Activated CD8-positive, alpha-beta memory T cell treated with anti-CD3 and anti-CD28 coated beads, Interleukin-2, amount 50 U/mL, for 1 hour (primary cell): Measurements from ENCODE around the gene IGFBPL1.
"Not testable (repeated sequence)": the region's sequence is repeated elsewhere in the genome, so short reads cannot be mapped to it uniquely, and the experiment has no call there.

ENCODE experiments used
- DNase-seq: peaks from one replicate; pipeline ENCODE4 v3.0.0-alpha.2; 2020; ENCODE audit errors: extremely low read depth

Gene IGFBPL1, protein sequence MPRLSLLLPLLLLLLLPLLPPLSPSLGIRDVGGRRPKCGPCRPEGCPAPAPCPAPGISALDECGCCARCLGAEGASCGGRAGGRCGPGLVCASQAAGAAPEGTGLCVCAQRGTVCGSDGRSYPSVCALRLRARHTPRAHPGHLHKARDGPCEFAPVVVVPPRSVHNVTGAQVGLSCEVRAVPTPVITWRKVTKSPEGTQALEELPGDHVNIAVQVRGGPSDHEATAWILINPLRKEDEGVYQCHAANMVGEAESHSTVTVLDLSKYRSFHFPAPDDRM

DNA sequence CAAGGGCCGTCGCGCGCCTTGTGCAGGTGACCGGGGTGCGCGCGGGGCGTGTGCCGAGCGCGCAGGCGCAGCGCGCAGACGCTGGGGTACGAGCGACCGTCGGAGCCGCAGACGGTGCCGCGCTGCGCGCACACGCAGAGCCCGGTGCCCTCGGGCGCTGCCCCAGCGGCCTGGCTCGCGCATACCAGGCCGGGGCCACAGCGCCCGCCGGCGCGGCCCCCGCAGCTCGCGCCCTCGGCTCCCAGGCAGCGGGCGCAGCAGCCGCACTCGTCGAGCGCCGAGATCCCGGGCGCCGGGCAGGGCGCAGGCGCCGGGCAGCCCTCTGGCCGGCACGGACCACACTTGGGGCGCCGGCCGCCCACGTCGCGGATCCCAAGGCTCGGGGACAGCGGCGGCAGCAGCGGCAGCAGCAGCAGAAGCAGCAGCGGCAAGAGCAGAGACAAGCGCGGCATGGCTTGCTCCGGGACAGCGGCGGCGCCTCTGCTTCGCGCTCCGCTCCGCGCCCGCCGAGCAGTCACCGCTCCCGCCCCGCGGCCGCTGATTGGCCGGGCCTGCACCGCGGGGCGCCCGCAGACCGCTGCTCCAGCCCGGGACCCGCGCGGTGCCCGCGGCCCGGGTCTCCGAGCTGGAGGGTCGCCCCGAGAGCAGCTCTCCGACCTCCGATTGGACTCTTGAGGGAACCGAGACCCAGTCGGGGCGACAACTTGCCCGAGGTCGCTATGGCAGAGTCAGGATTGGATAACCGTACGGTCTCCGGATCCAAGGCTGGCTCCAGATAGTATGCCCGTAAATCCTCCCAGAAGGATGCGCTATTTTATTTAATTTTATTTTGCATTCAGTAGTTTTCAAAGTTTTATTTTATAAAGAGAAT lies at the start of gene IGFBPL1:
TSS of gene IGFBPL1 (minus strand) at position 482 of the 871 bp plus-strand sequence. CDS start at position 452, 30 bp downstream.
- DNase-seq: no peak

DNA sequence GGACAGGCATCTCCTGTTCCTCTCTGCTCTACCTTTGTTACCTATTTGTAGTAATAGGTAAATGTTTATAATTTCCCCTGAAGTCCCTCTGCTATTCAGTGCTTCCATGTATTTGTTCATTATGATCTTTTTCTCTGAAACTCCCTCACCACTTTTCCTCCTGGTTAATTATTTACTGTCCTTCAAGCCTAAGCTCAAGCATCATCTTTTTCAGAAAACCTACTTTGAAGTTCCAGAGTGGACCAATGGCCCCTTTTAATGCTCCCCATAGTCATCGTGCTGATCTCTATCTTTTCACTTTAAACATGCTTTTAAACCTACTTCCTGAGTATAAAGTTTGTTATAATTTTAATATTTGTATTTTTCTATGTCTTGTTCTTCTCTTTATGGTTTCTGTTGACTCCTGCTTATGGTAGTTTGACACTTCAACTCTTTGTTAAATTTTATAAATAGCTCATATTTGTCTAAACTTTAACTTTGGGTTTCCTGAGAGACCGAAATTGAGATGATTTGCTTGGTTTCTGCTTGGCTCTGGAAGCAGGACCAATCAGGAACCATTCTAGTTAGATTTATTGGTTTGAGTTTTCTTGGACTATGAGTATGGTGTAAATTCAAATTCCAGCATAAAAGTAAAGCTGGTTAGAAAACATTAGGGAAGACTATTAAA lies 48.5 kb upstream of the IGFBPL1 start:
- not testable (repeated sequence) for DNase-seq

DNA sequence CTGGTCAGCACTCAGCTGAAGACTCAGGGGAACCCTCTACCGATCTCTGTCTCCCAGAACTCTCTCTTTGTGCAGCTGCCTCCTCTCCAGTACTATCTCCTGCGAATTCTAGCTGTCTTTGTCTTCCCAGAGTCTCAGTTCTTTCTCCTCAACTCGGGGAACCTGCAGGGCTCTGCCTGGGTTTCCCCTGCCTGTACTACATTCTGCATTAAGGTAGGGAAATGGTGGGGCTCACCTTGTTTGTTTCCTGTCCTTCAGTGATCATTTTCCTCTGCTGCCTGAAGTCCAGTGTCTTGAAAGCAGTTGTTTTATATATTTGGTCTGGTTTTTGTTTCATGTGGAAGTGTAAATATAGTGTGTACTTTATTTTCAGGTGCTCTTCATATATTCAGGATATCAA lies 43.1 kb upstream of the IGFBPL1 start:
- DNase-seq: no peak

DNA sequence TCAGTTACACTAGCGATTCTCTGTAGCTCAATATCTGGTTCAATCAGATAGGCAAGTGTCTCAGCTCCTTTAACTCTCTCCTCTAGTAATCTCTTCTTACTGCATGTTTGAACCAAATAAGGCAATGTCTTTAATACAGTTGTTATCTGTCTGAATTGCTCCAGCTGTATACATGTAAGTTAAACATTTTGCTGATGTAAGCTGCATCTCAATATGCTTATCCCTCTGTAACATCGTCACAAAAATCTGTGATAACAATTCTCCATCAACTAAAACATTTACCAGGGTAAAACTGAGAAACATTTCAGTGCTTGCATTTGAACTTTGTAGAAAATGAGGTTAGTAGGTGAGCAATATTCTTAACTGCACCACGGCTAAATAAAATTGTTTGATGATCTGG lies 29.6 kb upstream of the IGFBPL1 start:
- DNase-seq: no peak

DNA sequence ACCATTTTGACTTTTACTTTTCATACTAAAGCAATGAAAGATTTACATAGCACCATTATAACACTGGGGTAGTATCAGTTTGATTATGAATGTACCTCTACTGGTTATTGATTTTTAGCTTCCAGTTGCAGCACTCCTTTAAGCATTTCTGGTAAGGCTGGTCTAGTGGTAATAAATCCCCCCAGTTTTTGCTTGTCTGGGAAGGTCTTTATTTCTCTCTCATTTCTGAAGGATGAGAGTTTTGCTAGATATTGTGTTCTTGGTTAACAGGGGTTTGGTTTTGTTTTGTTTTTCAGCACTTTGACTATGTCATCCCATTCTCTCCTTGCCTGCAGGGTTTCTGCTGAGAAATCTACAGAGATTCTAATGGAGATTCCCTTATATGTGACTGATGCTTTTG lies 26.9 kb upstream of the IGFBPL1 start:
- no peak for DNase-seq

DNA sequence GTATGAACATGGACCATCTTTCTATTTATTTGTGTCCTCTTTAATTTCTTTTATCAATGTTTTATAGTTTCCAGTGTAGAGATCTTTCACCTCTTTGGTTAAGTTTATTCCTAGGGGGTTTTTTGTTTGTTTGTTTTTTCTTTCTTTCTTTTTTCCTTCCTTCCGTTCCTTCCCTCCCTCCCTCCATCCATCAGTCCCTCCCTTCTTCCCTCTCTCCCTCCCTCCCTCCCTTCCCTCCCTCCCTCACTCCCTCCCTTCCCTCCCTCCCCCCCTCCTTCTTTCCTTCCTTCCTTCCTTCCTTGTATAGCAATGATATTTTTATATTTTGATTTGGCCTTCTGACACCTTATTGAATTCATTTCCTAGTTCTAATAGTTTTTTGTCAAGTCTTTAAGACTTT lies 23.4 kb upstream of the IGFBPL1 start:
- no peak for DNase-seq

DNA sequence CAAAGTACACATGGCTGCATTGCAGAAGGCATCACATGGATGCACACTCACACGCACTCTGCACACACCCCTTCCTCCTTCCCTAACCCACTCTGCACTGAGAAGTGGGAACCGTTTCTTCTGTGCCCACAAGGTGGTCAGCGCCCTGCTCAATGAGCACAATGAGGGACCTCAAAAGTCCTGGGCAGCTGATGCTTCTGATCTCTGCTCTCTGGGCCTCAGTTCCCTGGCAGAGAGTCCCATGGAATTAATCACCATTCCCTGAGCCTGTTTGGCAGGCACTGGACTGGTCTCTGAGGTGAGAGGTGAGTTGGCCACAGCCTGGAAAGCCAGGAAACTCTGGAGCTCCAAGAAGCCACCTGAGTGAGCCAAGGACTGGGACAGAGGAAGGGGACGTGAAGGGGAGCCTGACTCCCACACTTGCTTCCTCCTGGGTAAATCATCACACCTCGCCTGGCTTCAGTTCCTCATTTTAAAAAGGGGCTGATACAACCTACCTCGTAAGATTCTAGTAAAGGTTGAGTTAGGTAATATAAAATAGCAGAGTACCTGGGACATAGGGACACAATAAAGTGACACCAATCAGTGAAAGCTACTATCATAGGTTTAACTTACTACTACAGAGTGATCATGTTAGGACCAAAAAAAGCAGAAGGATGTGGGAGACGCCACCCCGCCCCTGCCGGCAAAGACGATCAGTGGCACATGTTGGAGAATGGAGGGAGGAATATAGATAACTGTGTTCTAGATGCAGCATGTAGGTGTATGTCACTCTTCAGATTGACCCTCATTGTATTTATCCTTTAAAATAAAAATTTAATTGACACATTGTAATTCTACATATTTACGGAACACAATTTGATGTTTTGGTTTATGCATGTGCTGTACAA lies 21.1 kb upstream of the IGFBPL1 start:
- DNase-seq: no peak

DNA sequence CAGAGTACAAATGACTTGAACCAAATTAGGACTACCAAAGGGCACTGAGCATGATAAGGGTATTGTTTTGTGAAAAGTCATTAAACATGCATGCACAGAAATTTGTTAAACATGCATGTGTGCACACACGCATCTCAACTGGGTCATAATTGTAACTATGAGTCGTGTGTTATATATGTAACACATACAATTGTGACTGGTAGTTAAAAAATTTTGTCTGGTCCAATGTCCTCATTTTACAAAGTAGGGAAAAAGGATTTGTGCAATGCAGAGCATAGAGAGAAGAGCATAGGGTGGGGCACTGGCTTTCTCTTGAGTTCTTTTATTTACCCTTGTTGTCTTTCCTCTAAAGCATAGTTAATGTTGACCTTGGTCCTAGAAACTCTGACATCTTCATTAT lies 19.3 kb upstream of the IGFBPL1 start:
- DNase-seq: no peak

DNA sequence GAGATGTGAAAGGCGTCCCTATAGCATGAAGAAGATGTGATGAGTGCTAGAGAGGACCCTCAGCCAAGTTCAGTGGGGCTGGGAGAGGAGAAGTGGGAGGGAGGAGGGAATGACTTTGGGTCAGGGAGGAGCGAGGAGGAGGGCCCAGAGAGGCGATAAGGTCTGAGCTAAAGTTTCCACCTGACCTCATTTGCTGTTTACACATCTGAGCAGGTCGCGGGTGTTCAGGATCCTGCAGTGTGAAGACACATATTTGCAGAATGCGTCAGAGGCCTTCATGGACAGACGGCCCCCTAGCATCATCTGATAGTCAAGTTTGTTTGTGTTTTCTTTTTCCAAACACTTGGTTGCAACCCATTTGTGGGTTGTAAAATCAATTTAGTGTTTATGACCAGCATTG lies 18.9 kb upstream of the IGFBPL1 start:
- no peak for DNase-seq

DNA sequence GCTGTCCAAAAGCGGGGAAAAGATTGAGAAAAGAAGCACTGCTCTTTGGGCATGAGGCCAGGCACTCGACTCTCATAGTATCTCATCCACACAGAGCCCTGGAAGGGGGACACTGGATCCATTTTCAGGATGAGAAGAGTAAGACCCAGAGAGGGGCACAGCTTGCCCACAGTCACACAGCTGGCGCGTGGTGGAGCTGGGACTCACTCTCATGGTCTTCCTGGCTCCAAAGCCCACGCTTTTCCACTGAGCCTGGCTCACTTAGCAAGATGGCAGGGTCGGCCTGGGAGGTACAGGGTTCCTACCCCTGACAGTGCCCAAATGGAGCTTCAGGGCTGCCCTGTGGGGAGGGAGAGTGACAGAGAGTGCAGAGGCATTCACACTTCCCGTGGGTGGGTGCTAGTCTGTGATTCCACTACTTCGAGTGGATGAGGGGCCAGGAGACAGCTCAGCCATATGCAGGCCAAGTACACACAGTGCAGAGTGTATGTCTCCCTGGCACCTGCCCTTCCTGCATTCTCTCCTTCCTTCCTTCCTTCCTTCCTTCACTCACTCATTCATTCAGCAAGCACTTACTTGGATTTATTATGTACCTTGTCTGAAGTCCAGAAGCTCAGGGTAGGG lies 18.3 kb upstream of the IGFBPL1 start:
- DNase-seq: no peak

DNA sequence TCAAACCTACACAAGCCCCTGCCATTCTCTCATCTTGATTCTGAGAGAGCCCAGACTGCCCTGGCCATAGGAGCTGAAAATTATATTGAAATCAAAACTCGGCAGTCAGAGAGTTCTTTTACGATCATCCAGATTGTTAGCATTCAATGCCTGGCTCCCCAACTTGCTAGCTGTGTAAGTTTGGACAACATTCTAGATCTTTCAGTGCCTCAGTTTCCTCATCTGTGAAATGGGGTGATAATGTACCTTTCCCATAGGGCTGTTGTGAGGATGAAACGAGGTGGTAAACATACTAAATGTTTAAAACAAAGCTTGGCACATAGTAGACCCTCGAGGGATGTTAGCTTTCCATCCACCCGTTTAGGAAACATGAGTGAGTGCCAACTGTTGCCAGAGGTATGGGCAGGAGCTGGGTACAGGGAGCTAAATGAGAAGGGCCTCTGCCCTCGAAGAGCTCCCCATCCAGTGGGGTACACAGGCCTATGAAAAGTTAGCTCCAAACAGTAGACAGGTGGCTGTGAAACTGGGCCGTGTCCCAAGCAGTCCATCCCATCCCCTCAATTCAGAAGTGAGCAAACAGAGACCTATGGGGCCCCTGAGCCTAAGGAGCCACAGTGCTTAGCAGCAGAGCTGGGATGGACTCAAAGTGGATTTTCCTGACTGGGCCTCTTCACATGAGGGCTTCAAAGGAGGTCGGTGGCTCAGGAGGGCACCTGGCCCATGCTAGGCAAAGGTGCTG lies 17.3 kb upstream of the IGFBPL1 start:
- DNase-seq: no peak

DNA sequence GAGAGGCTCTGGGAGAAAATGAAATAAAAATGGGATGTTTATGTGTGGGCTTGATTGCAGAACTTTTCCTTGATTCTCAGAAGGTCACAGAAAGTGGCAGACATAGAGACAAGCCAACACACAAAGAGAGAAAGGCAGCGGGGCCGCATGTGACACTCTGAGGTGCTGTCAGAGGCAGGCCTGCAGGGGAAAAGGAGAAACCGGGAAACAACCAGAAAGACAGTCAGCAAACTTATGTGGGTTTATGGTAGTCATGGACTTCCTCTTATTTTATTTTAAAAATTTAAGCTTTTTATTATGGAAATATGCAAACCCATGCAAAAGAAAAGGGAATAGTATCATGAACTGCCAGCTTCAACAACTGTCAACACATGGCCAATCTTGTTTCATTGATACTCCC lies 16.3 kb upstream of the IGFBPL1 start:
- no peak for DNase-seq

DNA sequence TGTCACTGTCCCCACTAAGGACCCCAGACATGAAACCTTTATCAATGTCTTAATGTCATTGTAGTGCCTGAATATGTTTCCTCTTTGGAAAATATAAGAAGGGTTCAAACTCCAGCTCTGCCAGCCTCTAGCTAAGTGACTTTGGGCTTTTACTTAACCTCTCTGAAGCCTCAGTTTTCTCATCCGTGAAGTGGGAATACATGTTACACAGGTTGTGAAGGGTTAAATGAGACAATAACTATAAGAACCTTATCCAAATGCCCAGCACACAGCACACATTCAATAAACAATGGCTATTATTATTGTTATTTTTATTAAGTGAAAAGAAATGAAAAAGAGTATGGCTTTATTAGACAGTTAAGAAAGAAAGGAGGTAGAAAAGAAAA lies 15.7 kb upstream of the IGFBPL1 start:
- DNase-seq: no peak

DNA sequence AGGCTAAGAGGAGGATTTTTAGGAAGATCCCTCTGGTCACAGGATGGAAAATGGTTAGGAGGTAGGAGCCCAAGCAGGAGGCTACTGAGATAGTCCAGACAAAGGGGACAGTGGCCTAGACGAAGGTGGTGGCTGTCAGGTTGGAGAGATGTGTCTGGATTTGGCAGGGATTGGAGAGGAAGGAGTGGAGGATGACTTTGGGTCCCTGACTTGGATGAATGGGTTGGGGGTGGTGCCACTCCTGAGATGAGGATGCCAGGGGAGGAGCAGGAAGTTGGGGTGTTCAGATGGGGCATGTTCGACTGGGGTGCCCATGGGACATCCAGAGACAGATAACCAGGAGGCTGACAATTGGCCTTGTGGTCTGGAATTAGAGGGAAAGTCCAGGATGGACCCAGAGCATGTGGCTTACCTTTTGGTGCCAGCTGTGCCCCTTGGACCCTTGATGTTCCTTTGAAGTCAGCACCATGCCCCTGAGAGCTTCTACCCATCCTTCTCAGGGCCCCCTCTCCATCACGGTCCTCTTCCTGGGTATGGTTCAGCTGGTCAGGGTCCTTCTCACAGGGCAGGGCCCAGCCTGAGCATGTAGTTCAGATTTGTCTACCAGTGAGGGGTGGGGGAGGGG lies 15.1 kb upstream of the IGFBPL1 start:
- DNase-seq: no peak

DNA sequence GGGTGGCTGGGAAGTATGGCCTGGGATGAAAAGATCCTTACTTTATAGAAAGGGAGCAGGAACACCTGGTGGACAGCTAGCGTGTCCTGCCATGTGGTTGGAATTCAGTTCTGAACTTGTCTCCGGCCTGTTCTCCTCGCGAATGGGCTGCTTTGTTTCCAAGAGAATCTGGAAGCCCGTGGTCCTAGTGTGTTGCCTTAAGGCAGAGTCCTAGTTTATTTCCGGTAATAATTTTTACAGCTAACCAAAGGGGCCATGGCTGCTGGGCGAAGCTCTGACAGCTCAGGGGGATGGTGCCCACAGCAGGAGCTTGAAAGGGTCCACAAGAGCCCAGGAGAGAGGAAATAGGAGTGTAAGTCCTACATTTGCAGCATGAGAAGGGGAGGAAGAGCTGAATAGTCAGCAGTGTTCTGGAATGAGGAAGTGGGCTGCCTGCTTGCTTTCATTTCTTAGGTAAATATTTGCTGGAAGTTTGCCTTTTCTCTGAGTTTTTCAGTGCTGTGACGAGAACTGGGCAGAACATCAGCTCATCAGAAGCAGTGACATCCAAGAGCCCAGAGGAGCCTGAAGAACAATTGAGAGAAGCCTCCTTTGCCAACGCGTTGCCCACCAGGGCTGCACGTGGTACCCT lies 13.1 kb upstream of the IGFBPL1 start:
- no peak for DNase-seq

DNA sequence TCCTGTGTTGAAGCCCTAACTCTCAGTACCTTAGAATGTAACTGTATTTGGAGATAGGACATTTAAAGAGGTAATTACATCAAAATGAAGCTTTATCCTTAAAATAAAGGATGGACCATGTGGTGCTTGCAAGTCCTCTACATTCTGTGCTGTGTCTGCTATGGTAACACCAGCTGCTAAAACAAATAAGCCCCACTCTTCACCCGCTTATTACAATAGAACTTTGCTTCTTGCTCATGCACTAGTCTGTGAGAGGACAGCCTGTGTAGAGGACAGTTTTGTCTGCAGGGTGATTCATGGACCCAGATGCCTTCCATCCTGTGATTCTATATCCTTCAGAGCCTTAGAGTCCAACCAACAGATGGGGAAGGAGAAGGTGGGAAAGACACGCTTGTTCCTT lies 12.5 kb upstream of the IGFBPL1 start:
- no peak for DNase-seq

DNA sequence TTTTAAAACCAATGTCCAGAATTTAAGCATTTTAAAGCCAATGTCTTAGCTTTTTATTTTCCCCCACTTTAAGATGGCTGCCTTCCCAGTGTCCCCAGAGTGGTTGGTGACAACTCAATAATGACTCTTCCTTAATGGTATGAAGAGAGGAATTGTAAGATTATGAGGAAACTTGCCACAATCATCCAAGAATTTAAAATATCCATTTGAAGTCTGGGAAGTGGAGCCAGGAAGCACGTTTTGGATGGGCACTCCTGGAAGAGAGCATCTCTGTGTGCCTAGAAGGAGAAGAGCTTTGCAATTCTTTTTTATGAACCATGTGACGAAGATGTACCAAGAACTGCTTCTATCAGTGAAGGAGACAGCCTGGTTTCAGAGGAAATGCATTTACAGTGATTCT lies 11.3 kb upstream of the IGFBPL1 start:
- no peak for DNase-seq

DNA sequence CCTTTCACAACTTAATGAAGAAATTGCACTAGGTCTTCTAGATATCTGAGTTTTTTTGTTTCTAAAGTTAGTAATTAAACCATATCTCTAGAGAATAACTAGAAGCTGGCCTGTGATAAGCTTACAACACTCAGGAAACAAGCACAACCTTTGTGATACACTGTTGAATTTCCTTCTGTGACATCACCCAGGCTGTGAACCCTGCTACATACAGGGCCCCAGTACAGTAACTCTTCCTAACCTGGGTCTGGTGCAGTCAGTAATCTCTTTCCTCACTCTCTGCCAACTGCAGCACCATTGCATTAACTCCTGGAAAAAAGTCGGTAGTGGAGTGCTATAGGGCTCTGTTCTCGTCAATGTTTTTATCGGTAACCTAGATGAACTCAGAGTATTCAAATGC lies 10.6 kb upstream of the IGFBPL1 start:
- no peak for DNase-seq

DNA sequence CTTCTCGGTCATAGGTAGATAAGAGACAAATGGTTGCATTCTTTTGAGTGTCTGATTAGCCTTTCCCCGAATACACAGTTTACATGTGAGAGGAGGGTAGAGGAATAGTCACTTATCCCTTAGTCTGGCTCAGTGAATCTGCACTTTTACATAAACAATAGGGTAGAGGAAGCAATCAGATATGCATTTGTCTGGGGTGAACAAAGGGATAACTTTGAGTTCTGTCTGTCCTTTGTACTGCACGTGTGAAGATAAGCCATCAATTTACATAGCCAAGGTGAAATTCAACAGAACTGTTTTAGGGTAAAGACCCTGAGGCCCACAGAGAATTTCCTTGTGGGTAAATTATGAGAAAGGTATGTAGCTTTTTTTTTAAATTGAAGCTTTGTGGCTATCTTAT lies 10.1 kb upstream of the IGFBPL1 start:
- DNase-seq: no peak
